ENCODE results near the gene HOXA13.

The HOXA13 gene

DNA sequence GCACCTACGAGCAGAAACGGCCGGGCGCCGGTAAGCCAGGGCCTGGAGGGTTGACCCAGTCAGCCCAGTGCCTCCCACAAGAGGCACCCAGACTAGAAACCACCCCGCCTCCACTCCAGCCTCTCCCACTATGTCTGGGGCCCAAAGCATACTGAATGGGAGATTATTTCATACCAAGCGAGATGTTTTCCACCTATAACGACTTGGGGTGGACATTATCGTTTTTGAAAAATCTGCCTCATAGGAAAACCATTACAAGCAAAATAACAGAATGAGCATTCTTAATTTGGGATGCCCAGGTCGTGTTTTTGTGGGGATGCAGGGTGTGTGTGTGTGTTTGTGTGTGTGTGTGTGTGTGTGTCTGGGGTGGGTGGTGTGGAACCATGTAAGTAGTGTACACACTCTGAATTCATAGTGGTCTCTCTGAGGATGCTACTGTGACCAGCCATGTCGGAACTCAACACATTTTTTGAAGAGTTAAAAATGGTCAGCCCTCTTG lies 53.9 kb downstream of the HOXA13 start:
- TF ChIP-seq, protein P1, sequence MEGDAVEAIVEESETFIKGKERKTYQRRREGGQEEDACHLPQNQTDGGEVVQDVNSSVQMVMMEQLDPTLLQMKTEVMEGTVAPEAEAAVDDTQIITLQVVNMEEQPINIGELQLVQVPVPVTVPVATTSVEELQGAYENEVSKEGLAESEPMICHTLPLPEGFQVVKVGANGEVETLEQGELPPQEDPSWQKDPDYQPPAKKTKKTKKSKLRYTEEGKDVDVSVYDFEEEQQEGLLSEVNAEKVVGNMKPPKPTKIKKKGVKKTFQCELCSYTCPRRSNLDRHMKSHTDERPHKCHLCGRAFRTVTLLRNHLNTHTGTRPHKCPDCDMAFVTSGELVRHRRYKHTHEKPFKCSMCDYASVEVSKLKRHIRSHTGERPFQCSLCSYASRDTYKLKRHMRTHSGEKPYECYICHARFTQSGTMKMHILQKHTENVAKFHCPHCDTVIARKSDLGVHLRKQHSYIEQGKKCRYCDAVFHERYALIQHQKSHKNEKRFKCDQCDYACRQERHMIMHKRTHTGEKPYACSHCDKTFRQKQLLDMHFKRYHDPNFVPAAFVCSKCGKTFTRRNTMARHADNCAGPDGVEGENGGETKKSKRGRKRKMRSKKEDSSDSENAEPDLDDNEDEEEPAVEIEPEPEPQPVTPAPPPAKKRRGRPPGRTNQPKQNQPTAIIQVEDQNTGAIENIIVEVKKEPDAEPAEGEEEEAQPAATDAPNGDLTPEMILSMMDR (IDR thresholded peaks at IDR 0.05; ENCODE audit: unreplicated experiment in 3 of 3): no peak
- Mint-ChIP-seq H3K4me1 (peaks cover 68% of the 10 kb centered on the region), H3K9me3 (no peaks in the 10 kb centered on the region), H3K27me3 (ENCODE audit: low read depth) (peaks cover 10% of the 10 kb centered on the region), H3K36me3 (ENCODE audit: low read depth) (peaks cover 83% of the 10 kb centered on the region), H3K27ac (peak overlapping the region; percentile 97 to 100 (median 99)), H3K4me3 (peak overlapping the region; percentile 95 to 98 (median 96))

GRCh38 chr7:27145165-27145913 lies 54.6 kb downstream of the HOXA13 start:
- Mint-ChIP-seq H3K9me3 (no peaks in the 10 kb centered on the region), H3K27me3 (ENCODE audit: low read depth) (peaks cover 10% of the 10 kb centered on the region), H3K4me1 (peaks cover 71% of the 10 kb centered on the region), H3K4me3 (peak overlapping the region; percentile 95 to 98 (median 96)), H3K36me3 (ENCODE audit: low read depth) (peaks cover 83% of the 10 kb centered on the region), H3K27ac (peak overlapping the region; percentile 97 to 100 (median 99))
- TF ChIP-seq, protein P1 (IDR thresholded peaks at IDR 0.05; ENCODE audit: unreplicated experiment in 3 of 3): no peak

- TF ChIP-seq, protein P1 (IDR thresholded peaks at IDR 0.05; ENCODE audit: unreplicated experiment in 3 of 3): no peak
- Mint-ChIP-seq H3K4me3 (peak overlapping the region; percentile 95 to 98 (median 96)), H3K27me3 (ENCODE audit: low read depth) (peaks cover 10% of the 10 kb centered on the region), H3K27ac (peak overlapping the region; percentile 97 to 100 (median 99)), H3K9me3 (no peaks in the 10 kb centered on the region), H3K4me1 (peaks cover 74% of the 10 kb centered on the region), H3K36me3 (ENCODE audit: low read depth) (peaks cover 86% of the 10 kb centered on the region)
These were observed 55.1 kb downstream of the HOXA13 start for GRCh38 chr7:27144781-27145164.

Measured in nephron (organoid).